Suppressor macrophage (primary cell): ENCODE data around the gene SLFN14.
"Not testable (repeated sequence)": the region's sequence is repeated elsewhere in the genome, so short reads cannot be mapped to it uniquely, and the experiment has no call there.

ENCODE experiments used
- DNase-seq, 4 experiments: peaks; one replicate each; pipeline ENCODE4 v3.0.0-alpha.2; 2020 to 2022

The SLFN14 gene

DNA sequence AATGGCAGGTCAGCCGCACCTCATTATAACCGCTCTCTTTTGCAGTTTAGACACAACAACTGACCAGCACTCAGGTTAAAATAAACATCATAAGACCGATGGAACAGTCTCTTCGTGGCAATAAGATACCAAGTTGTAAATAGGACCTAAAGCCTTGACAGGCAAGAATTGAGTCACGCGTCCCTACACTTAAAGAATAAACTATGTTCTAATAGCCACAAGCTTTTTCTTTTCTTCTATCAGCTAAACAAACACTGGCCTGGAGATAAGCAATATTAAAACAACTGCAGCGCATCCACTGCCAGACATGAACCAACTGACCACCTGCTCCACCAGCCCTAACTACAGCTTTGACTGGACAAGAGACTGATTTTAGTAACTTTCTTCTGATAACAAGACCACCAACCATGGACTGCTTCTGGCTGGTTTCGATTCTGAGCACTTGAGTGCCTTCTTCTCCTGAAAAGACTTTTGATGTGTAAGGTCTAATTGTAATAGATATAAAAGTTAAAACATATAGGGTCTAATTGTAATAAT, 40.6 kb downstream of the SLFN14 start:
- DNase-seq, result no peak

DNA sequence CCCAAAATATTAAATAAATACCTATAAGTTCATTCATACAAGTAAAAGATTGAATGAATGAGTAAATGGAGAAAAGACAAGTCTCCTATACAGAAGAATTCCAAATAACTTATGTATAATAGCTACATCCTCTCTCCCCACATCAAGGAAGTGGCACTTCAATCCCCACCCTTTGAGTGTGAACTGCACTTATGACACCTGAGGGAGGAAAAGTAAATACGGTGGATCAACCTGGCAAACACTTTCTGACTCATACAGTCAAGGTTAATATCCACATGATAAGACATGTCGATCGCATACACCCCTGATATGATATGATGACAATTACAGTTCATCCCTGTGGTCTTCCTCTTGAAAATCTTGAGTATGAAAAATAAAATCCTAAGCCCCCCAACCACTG, 41.2 kb downstream of the SLFN14 start:
- no peak for DNase-seq

DNA sequence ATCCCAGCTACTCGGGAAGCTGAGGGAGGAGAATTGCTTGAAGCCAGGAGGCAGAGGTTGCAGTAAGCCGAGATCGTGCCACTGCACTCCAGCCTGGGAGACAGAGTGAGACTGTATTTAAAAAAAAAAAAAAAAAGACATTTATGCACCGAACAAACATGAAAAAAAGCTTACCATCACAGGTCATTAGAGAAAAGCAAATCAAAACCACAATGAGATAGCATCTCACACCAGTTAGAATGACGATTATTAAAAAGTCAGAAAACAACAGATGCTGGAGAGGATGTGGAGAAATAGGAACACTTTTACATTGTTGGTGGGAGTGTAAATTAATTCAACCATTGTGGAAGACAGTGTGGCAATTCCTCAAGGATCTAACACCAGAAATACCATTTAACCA, 42.2 kb downstream of the SLFN14 start:
- not testable (repeated sequence) for DNase-seq

DNA sequence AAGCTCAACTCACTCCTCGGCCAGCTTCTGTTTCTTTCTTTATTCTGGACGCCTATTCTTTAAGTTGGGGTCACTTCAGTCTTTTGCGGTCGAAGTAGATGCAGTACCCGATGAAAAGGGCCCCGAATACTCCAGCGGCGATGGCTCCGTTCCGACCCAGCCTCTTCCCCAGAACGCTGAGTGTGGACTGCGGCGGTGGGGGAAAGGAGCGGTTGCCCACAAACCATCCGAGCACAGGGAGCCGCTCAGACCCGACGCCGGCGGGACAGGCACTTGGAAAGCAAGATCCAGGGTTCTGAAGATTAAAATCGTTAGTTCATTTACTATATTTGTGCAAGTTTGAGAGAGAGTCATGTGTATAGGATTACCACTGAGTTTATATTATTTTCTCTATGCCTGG, 45.6 kb downstream of the SLFN14 start:
- no peak for DNase-seq

DNA sequence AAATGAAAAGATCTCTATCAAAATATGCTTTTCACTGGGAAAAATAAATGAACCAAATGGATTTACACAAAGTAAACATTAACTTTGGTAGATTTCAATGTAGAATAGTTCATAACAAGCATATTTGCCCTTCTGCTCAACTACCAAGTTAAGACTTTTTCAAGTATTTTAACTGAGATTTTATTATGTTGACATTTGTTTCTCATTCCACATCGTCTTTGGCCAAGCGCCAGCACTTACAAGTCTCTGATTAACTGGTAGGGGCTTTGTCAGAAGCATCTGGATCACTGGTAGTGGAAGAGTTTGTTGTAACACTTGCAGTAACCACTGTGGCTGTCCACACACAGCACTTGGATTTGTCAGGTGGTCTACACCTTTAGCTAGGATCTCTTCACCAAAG, 46.1 kb downstream of the SLFN14 start:
- DNase-seq, result no peak
